Measurements from ENCODE around the gene RGS8. TPM values are rescaled to one million over a fixed set of nuclear protein-coding genes. Genes with fewer than 3 reads are reported as not detected.

Gene RGS8
- total RNA-seq, 4 donors from 2014 or later = not detected

DNA sequence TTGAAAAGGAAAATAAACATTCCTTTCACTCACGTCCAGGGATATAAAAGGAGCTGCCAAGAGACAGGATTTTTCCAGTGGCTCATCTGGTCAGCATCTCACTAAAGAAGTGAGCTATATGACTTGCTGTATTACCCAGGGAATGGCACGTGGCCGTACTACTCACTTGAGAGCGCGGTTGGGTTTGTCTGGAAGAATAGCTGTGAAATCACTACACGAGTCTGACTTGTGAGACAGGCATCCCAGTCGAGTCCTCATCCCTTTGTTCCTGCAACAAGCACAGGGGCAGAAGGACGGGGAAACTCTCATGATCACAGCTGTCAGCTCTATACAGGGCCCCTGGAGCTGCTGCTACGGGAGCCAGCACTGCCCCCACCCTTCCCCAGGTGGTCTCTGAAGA, 17.7 kb downstream of the RGS8 start:
- no peaks in the 10 kb centered on the region for H3K36me3 ChIP-seq
- H3K4me3 ChIP-seq = no peak overlapping the region
- H3K27ac ChIP-seq = no peak overlapping the region
- no peaks in the 10 kb centered on the region for H3K9me3 ChIP-seq
- DNase-seq (ENCODE audit: low spot score in 2 of 2) = no peak
- TF ChIP-seq POLR2AphosphoS5 (IDR thresholded peaks at IDR 0.05) = no peak
- no peak for TF ChIP-seq POLR2A (IDR thresholded peaks at IDR 0.05)
- TF ChIP-seq EP300 (IDR thresholded peaks at IDR 0.05) = no peak
- no peak for TF ChIP-seq CTCF (IDR thresholded peaks at IDR 0.05)
- no peaks in the 10 kb centered on the region for H3K4me1 ChIP-seq
- no peaks in the 10 kb centered on the region for H3K27me3 ChIP-seq
- 74% methylated on average over 9 of the region's 9 CpGs for WGBS

- Histone ChIP-seq H3K36me3 (no peaks in the 10 kb centered on the region), H3K4me3 (no peak overlapping the region), H3K27ac (no peak overlapping the region), H3K4me1 (no peaks in the 10 kb centered on the region), H3K9me3 (no peaks in the 10 kb centered on the region), H3K27me3 (no peaks in the 10 kb centered on the region)
- DNase-seq (ENCODE audit: low spot score in 2 of 2) = no peak
- 73% methylated on average over 3 of the region's 3 CpGs for WGBS
- TF ChIP-seq CTCF (IDR thresholded peaks at IDR 0.05) (no peak), POLR2A (IDR thresholded peaks at IDR 0.05) (no peak), EP300 (IDR thresholded peaks at IDR 0.05) (no peak), POLR2AphosphoS5 (IDR thresholded peaks at IDR 0.05) (no peak)
Observed at GRCh38 chr1:182664296-182664695, 20.1 kb downstream of the RGS8 start.

DNA sequence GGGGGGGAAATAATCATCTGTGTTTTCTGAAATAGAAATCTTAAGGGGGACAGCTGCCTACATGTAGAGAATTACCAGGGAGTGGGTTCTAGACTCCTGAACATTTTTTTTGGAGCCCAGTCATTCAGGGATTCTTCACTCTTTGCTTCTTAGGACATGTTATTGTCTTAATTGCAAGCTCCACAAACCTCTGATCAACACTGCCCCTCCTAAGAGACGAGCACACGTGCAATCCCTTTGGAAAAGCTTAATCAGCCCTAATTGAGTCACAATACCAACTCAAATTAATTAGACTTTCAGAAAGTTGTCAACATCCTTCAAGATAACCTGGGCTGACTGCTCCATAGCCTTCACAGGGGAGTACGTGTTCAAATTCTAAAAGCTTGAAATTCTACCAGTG, 21.4 kb downstream of the RGS8 start:
- Histone ChIP-seq H3K4me3 (no peak overlapping the region), H3K4me1 (no peaks in the 10 kb centered on the region), H3K27me3 (no peaks in the 10 kb centered on the region), H3K36me3 (no peaks in the 10 kb centered on the region), H3K9me3 (no peaks in the 10 kb centered on the region), H3K27ac (no peak overlapping the region)
- no peak for TF ChIP-seq POLR2A (IDR thresholded peaks at IDR 0.05)
- no peak for TF ChIP-seq CTCF (IDR thresholded peaks at IDR 0.05)
- TF ChIP-seq EP300 (IDR thresholded peaks at IDR 0.05) = no peak
- no peak for TF ChIP-seq POLR2AphosphoS5 (IDR thresholded peaks at IDR 0.05)
- 76% methylated on average over 3 of the region's 3 CpGs for WGBS
- DNase-seq (ENCODE audit: low spot score in 2 of 2) = no peak

GRCh38 chr1:182662121-182662890, 22.1 kb downstream of the RGS8 start:
- H3K9me3 ChIP-seq = no peaks in the 10 kb centered on the region
- TF ChIP-seq CTCF (IDR thresholded peaks at IDR 0.05) (no peak), POLR2A (IDR thresholded peaks at IDR 0.05) (no peak), POLR2AphosphoS5 (IDR thresholded peaks at IDR 0.05) (no peak), EP300 (IDR thresholded peaks at IDR 0.05) (no peak)
- 77% methylated on average over 7 of the region's 7 CpGs for whole genome bisulfite sequencing
- H3K27ac ChIP-seq = no peak overlapping the region
- H3K4me3 ChIP-seq = no peak overlapping the region
- no peaks in the 10 kb centered on the region for H3K27me3 ChIP-seq
- DNase-seq (ENCODE audit: low spot score in 2 of 2) = no peak
- no peaks in the 10 kb centered on the region for H3K36me3 ChIP-seq
- H3K4me1 ChIP-seq = no peaks in the 10 kb centered on the region

DNA sequence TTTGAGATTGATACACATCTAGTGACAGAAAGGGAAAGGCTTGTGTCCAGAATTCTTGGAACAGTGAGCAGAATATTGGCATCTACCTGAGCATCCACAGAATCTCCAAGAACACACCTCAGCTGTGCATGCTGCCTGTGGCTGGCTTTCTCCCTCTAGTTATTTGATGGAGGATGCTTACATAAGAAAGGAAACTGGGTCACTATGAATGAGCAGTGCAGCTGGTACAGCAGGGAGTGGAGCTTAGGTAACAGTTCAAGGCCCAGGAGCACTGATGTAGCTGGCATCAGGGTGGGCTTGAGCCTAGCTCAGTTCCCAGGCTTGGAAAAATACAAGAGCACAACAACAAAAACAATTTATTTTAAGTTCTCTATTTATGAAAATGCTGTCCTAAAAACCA, 26.3 kb downstream of the RGS8 start:
- Histone ChIP-seq H3K27ac (no peak overlapping the region), H3K4me1 (no peaks in the 10 kb centered on the region), H3K4me3 (no peak overlapping the region), H3K36me3 (no peaks in the 10 kb centered on the region), H3K9me3 (no peaks in the 10 kb centered on the region), H3K27me3 (no peaks in the 10 kb centered on the region)
- TF ChIP-seq POLR2A (IDR thresholded peaks at IDR 0.05) (no peak), POLR2AphosphoS5 (IDR thresholded peaks at IDR 0.05) (no peak), CTCF (IDR thresholded peaks at IDR 0.05) (no peak), EP300 (IDR thresholded peaks at IDR 0.05) (no peak)
- DNase-seq (ENCODE audit: low spot score in 2 of 2) = no peak
